GM21367 (cell line): ENCODE data around the gene SLX9.
"Not testable (repeated sequence)": the region's sequence is repeated elsewhere in the genome, so short reads cannot be mapped to it uniquely, and the experiment has no call there.

ENCODE experiments used
- ATAC-seq: cut with Tn5 transposase; IDR thresholded peaks from one replicate; pipeline ENCODE4 v1.9.1; 2021; ENCODE audit not compliant: unreplicated experiment

Gene SLX9

GRCh38 chr21:44928500-44929241 is 11.2 kb upstream of the SLX9 start:
- ATAC-seq: not testable (repeated sequence)

GRCh38 chr21:44929242-44929798 is 10.5 kb upstream of the SLX9 start:
- no peak for ATAC-seq

- no peak for ATAC-seq
Measured at GRCh38 chr21:44929799-44930542, 9.9 kb upstream of the SLX9 start.

GRCh38 chr21:44930543-44930981 is 9.3 kb upstream of the SLX9 start:
- no peak for ATAC-seq

- ATAC-seq: no peak
Measured at GRCh38 chr21:44931137-44931500, 8.7 kb upstream of the SLX9 start.

- ATAC-seq: no peak
Measured at GRCh38 chr21:44931501-44932407, 8.1 kb upstream of the SLX9 start.

- no peak for ATAC-seq
Measured at GRCh38 chr21:44932408-44933181, 7.2 kb upstream of the SLX9 start.

- ATAC-seq: no peak
Measured at GRCh38 chr21:44933199-44933917, 6.5 kb upstream of the SLX9 start.

- no peak for ATAC-seq
Measured at GRCh38 chr21:44933918-44934260, 5.9 kb upstream of the SLX9 start.

GRCh38 chr21:44934276-44934675 is 5.6 kb upstream of the SLX9 start:
- no peak for ATAC-seq

GRCh38 chr21:44934797-44935532 is 4.9 kb upstream of the SLX9 start:
- ATAC-seq: no peak

GRCh38 chr21:44935533-44935927 is 4.3 kb upstream of the SLX9 start:
- ATAC-seq: no peak

GRCh38 chr21:44938772-44939531 is 877 bp upstream of the SLX9 start:
- no peak for ATAC-seq

- no peak for ATAC-seq
Measured at GRCh38 chr21:44940116-44940631, 345 bp downstream of the SLX9 start.

- no peak for ATAC-seq
Measured at GRCh38 chr21:44941567-44941966, 1.7 kb downstream of the SLX9 start.

- ATAC-seq: no peak
Measured at GRCh38 chr21:44942566-44942965, 2.7 kb downstream of the SLX9 start.

- ATAC-seq: no peak
Measured at GRCh38 chr21:44943005-44943685, 3.3 kb downstream of the SLX9 start.
